ENCODE measurements around the gene MRPS6. TPM values are rescaled to one million over a fixed set of nuclear protein-coding genes. Genes with fewer than 3 reads are reported as not detected.

Gene MRPS6
- total RNA-seq, 1 experiment from 2014 or later: 23.6 TPM

DNA sequence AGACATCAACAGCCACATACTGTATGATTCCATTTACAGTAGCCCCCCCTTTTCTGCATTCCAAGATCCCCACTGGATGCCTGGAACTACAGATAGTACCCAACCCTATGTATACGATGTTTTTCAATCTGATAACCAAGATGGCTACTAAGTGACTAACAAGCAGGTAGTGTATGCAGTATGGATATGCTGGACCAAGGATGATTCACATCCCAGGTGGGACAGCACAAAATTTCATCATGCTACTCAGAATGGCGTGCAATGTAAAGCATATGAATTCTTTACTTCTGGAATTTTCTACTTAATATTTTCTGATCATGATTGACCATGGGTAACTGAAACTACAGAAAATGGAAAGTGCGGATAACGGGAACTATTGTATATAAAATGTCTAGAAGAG lies 30.0 kb upstream of the MRPS6 start:
- Histone ChIP-seq H3K36me3 (no peaks in the 10 kb centered on the region), H3K9me3 (replicated peaks) (no peaks in the 10 kb centered on the region), H3K27me3 (replicated peaks) (no peaks in the 10 kb centered on the region), H3K4me3 (no peak overlapping the region), H3K27ac (no peak overlapping the region), H3K4me1 (replicated peaks) (0 out of 2 replicates have a peak, but pooled peaks cover 7% of the 10 kb centered on the region)
- DNase-seq (ENCODE audit: low read depth in 1 of 2, low spot score in 2 of 2): no peak

DNA sequence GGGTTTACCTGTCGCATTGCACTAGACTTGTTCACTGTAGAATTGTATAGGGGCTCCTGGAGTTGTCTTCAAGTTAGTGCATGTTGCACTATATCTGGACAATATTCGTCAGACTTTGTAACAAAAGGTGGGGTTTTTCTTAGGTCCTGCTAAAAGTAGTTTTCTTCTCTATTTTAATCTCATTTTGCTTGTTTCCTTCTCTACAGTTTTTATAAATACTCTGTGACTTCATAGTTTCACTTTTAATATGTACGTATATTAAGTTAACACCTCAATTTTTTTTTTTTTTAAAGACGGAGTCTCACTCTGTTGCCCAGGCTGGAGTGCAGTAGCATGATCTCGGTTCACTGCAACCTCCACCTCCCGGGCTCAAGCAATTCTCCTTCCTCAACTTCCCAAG lies 26.5 kb upstream of the MRPS6 start:
- Histone ChIP-seq H3K36me3 (no peaks in the 10 kb centered on the region), H3K4me3 (no peak overlapping the region), H3K9me3 (replicated peaks) (no peaks in the 10 kb centered on the region), H3K27ac (no peak overlapping the region), H3K4me1 (replicated peaks) (no peaks in the 10 kb centered on the region), H3K27me3 (replicated peaks) (no peaks in the 10 kb centered on the region)
- no peak for DNase-seq (ENCODE audit: low read depth in 1 of 2, low spot score in 2 of 2)

GRCh38 chr21:34047835-34048234 lies 25.5 kb upstream of the MRPS6 start:
- no peaks in the 10 kb centered on the region for H3K9me3 ChIP-seq (replicated peaks)
- no peaks in the 10 kb centered on the region for H3K36me3 ChIP-seq
- no peaks in the 10 kb centered on the region for H3K27me3 ChIP-seq (replicated peaks)
- DNase-seq (ENCODE audit: low read depth in 1 of 2, low spot score in 2 of 2): no peak
- no peaks in the 10 kb centered on the region for H3K4me1 ChIP-seq (replicated peaks)
- H3K4me3 ChIP-seq: no peak overlapping the region
- no peak overlapping the region for H3K27ac ChIP-seq

DNA sequence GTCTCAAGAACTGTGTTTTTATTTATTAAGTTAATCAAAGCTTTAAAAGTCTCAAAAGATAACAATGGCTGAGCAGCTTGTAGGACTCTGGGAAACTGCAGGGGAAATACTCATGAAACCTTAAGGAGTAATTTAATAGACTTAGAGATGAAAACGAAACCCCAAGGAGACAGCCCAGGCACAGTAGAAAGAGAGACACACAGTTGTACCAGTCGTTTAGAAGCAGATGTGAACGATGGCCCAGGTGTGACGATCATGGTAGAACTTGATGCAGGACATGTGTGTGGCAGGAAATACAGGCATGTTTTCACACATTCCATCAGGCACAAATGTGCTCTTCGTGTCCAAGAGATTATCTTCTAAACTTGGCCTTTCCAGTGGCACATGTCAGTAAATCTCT lies 21.2 kb upstream of the MRPS6 start:
- no peaks in the 10 kb centered on the region for H3K4me1 ChIP-seq (replicated peaks)
- H3K27me3 ChIP-seq (replicated peaks): no peaks in the 10 kb centered on the region
- DNase-seq (ENCODE audit: low read depth in 1 of 2, low spot score in 2 of 2): no peak
- no peaks in the 10 kb centered on the region for H3K36me3 ChIP-seq
- H3K27ac ChIP-seq: no peak overlapping the region
- H3K9me3 ChIP-seq (replicated peaks): no peaks in the 10 kb centered on the region
- no peak overlapping the region for H3K4me3 ChIP-seq

GRCh38 chr21:34054259-34054658 lies 19.1 kb upstream of the MRPS6 start:
- H3K4me1 ChIP-seq (replicated peaks): no peaks in the 10 kb centered on the region
- DNase-seq (ENCODE audit: low read depth in 1 of 2, low spot score in 2 of 2): no peak
- H3K4me3 ChIP-seq: no peak overlapping the region
- H3K27ac ChIP-seq: no peak overlapping the region
- H3K9me3 ChIP-seq (replicated peaks): no peaks in the 10 kb centered on the region
- H3K27me3 ChIP-seq (replicated peaks): no peaks in the 10 kb centered on the region
- H3K36me3 ChIP-seq: no peaks in the 10 kb centered on the region

- Histone ChIP-seq H3K27me3 (replicated peaks) (no peaks in the 10 kb centered on the region), H3K27ac (no peak overlapping the region)
- DNase-seq (ENCODE audit: low read depth in 1 of 2, low spot score in 2 of 2): no peak
These were observed 17.8 kb upstream of the MRPS6 start for GRCh38 chr21:34055615-34056014.

DNA sequence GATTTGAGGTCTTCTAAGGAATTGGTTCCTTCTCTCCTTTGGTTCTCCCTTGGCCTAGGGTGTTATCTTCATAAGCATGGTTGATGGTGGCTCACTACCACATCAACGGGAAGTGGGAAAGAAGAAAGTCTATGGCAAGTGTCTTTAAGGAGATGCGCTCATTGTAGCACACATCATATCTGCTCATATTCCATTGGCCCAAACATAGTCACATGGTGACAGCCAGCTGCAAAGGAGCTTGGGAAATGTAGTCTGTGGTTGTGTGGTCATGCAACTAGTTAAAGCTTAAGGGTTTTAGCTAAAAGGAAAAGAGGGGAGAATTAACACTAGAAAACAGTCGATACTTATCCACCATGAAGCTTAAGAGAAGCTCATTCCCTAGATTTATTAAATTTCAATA lies 11.4 kb upstream of the MRPS6 start:
- peaks cover 11% of the 10 kb centered on the region for H3K4me1 ChIP-seq (replicated peaks)
- no peak for DNase-seq (ENCODE audit: low read depth in 1 of 2, low spot score in 2 of 2)
- H3K9me3 ChIP-seq (replicated peaks): no peaks in the 10 kb centered on the region
- no peaks in the 10 kb centered on the region for H3K36me3 ChIP-seq
- no peak overlapping the region for H3K27ac ChIP-seq
- H3K4me3 ChIP-seq: no peak overlapping the region
- no peaks in the 10 kb centered on the region for H3K27me3 ChIP-seq (replicated peaks)

More at GRCh38 chr21:34055615-34056014, 17.8 kb upstream of the MRPS6 start:
- Histone ChIP-seq H3K4me3 (no peak overlapping the region), H3K4me1 (replicated peaks) (no peaks in the 10 kb centered on the region), H3K9me3 (replicated peaks) (no peaks in the 10 kb centered on the region), H3K36me3 (no peaks in the 10 kb centered on the region)

- DNase-seq (ENCODE audit: low read depth in 1 of 2, low spot score in 2 of 2): peak in 1 of 2 experiments; percentile 63
- 0 out of 2 replicates have a peak overlapping the region, but pooled peaks have one; percentile 10 for H3K27ac ChIP-seq
These were observed 8.4 kb upstream of the MRPS6 start for GRCh38 chr21:34065027-34065426.

GRCh38 chr21:34071683-34072082 lies 1.7 kb upstream of the MRPS6 start:
- no peak for DNase-seq (ENCODE audit: low read depth in 1 of 2, low spot score in 2 of 2)

More at GRCh38 chr21:34065027-34065426, 8.4 kb upstream of the MRPS6 start:
- H3K4me1 ChIP-seq (replicated peaks): peaks cover 11% of the 10 kb centered on the region
- no peaks in the 10 kb centered on the region for H3K9me3 ChIP-seq (replicated peaks)
- no peaks in the 10 kb centered on the region for H3K36me3 ChIP-seq
- no peak overlapping the region for H3K4me3 ChIP-seq
- H3K27me3 ChIP-seq (replicated peaks): no peaks in the 10 kb centered on the region

DNA sequence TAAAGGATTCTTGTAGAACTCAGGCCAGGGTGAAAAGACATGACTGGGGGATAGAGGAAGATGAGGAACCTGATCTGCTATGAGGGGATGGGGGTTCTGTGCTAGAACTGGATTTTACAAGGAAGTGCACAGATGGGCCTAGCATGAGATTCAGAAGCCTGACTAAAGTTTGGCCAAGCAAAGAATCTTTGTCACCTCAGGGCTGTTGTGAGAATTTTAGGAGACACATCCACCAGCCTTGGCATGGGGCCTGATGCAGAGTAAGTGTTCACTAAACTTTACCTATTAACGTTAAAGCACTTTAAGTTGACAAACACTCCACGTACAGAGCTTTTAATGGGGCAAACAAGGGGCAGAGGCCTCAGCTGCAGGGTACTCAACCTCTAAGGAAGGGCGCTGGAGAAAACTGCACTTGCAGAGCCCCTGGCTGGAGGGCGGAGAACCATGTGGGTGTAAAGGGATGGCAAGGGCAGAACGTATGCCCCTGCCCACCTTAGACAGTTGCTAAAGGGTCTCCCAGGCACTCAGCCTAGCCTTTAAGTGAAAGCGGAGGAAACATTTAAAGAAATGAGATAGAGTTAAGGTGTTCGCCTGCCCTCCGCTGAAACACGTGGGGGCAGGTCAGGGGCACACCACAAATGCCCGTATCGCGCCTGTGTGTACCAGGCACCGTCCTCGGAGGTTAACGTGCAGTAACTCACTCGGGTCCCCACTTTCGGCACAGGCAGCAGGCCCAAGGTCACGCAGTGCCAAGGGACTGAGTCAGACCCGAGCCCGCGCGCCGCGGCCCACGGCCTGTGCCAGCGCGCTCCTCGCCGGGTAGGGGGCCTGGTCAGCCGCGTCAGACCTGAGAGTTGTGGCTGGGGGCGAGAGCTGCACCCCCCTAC lies 990 bp upstream of the MRPS6 start:
- peaks cover 33% of the 10 kb centered on the region for H3K36me3 ChIP-seq
- no peaks in the 10 kb centered on the region for H3K27me3 ChIP-seq (replicated peaks)
- DNase-seq (ENCODE audit: low read depth in 1 of 2, low spot score in 2 of 2): no peak
- peak overlapping the region; percentile 99 for H3K4me3 ChIP-seq
- peak overlapping the region; percentile 42 for H3K27ac ChIP-seq
- peaks cover 21% of the 10 kb centered on the region for H3K4me1 ChIP-seq (replicated peaks)
- H3K9me3 ChIP-seq (replicated peaks): 0 out of 2 replicates have a peak, but pooled peaks cover 3% of the 10 kb centered on the region

More at GRCh38 chr21:34071683-34072082, 1.7 kb upstream of the MRPS6 start:
- Histone ChIP-seq H3K4me3 (no peak overlapping the region), H3K9me3 (replicated peaks) (0 out of 2 replicates have a peak, but pooled peaks cover 3% of the 10 kb centered on the region), H3K36me3 (peaks cover 28% of the 10 kb centered on the region), H3K27ac (no peak overlapping the region), H3K4me1 (replicated peaks) (peaks cover 21% of the 10 kb centered on the region), H3K27me3 (replicated peaks) (no peaks in the 10 kb centered on the region)

DNA sequence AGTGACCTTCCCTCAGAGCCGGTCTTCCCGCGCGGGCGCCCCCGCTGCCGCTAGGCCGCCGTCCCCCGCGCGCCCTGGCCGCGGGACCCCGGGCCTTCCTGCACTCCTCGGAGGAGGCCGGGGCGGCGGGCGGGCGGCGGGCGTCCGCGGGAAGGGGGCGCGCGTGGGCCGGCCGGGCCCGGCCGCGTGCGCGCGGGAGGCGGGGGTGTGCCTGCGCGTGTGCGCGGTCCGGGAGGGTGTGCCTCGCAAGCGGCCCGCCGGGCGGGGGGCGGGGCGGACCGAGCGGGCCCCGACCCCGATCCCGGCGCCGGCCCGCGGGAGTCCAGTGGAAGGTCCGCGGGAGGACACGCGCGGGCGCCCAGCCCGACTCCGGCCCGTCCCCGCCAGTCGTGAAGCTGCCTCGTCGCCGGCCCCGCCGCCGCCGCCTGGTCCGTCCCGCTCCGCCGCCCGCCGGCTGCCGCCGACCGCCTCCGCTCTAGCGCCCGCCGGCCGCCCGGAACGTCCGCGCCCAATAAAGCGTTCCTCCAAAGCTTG lies 438 bp downstream of the MRPS6 start:
- 0 out of 2 replicates have a peak, but pooled peaks cover 3% of the 10 kb centered on the region for H3K9me3 ChIP-seq (replicated peaks)

GRCh38 chr21:34074283-34075090 lies 1.1 kb downstream of the MRPS6 start:
- Histone ChIP-seq H3K4me3 (peak overlapping the region; percentile 99), H3K27ac (no peak overlapping the region), H3K9me3 (replicated peaks) (0 out of 2 replicates have a peak, but pooled peaks cover 3% of the 10 kb centered on the region), H3K4me1 (replicated peaks) (peaks cover 21% of the 10 kb centered on the region), H3K27me3 (replicated peaks) (no peaks in the 10 kb centered on the region), H3K36me3 (peaks cover 46% of the 10 kb centered on the region)
- peak in 1 of 2 experiments; percentile 30 for DNase-seq (ENCODE audit: low read depth in 1 of 2, low spot score in 2 of 2)

More for the DNA sequence above, 438 bp downstream of the MRPS6 start:
- H3K4me1 ChIP-seq (replicated peaks): peaks cover 21% of the 10 kb centered on the region
- peak in 1 of 2 experiments; percentile 11 for DNase-seq (ENCODE audit: low read depth in 1 of 2, low spot score in 2 of 2)
- peak overlapping the region; percentile 99 for H3K4me3 ChIP-seq
- H3K27ac ChIP-seq: peak overlapping the region; percentile 74
- no peaks in the 10 kb centered on the region for H3K27me3 ChIP-seq (replicated peaks)
- H3K36me3 ChIP-seq: peaks cover 42% of the 10 kb centered on the region

DNA sequence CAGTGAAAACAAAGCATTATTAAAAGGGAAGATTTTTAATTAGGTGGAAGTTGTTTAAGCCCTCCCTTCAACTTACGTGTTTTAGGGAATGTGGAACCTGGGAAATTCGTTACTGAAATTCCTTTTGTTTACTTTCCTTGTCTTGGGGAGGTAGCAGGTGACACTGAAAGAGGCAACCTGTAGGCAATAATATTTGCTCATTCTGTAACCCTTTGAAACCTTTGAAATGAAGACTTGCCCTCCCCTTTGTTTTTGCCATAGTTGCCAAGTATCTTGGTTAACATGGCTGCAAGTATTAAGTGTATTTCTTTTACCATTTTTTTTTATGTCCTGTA lies 1.7 kb downstream of the MRPS6 start:
- no peaks in the 10 kb centered on the region for H3K27me3 ChIP-seq (replicated peaks)
- H3K36me3 ChIP-seq: peaks cover 50% of the 10 kb centered on the region
- no peak for DNase-seq (ENCODE audit: low read depth in 1 of 2, low spot score in 2 of 2)
- peaks cover 21% of the 10 kb centered on the region for H3K4me1 ChIP-seq (replicated peaks)
- 0 out of 2 replicates have a peak, but pooled peaks cover 3% of the 10 kb centered on the region for H3K9me3 ChIP-seq (replicated peaks)
- H3K4me3 ChIP-seq: peak overlapping the region; percentile 99
- H3K27ac ChIP-seq: no peak overlapping the region

Measured in SJSA1 (cell line).